Rectal smooth muscle tissue (tissue), 1 donor: ENCODE measurements around the gene FABP1.

Experiments
- H3K27ac ChIP-seq: one replicate; pipeline ENCODE4 v1.7.0; 2013; ENCODE audit warnings: low read depth, low read length, inconsistent platforms
- H3K27me3 ChIP-seq: one replicate; pipeline ENCODE4 v1.7.0; 2013; ENCODE audit warnings: low read length; ENCODE audit not compliant: control insufficient read depth, insufficient read depth
- H3K36me3 ChIP-seq: one replicate; pipeline ENCODE4 v1.7.0; 2013; ENCODE audit warnings: low read length; ENCODE audit not compliant: control insufficient read depth, insufficient read depth
- H3K4me1 ChIP-seq: one replicate; pipeline ENCODE4 v1.7.0; 2013; ENCODE audit warnings: low read length; ENCODE audit not compliant: control insufficient read depth, insufficient read depth
- H3K4me3 ChIP-seq: one replicate; pipeline ENCODE4 v1.7.0; 2013; ENCODE audit warnings: low read length
- H3K9ac ChIP-seq: one replicate; pipeline ENCODE4 v1.7.0; 2013; ENCODE audit warnings: low read length

FABP1 gene

DNA sequence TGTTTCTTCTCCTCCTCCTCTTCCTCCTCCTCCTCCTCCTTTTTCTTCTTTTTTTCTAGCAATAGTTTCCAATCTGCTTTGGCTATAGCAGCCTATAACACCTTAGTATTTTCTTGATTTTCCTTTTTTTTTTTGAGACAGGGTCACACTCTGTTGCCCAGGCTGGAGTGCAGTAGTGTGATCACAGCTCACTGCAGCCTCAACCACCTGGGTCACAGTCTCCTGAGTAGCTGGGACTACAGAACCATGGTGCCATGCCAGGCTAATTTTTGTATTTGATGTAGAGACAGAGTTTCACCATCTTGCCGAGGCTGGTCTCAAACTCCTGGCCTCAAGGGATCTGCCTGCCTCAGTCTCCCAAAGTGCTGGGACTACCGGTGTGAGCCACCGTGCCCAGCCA is 31.6 kb upstream of the FABP1 start:
- H3K9ac ChIP-seq, result no peak overlapping the region
- no peak overlapping the region for H3K27ac ChIP-seq
- H3K36me3 ChIP-seq, result no peaks in the 10 kb centered on the region
- H3K4me1 ChIP-seq, result no peaks in the 10 kb centered on the region
- no peak overlapping the region for H3K4me3 ChIP-seq
- no peaks in the 10 kb centered on the region for H3K27me3 ChIP-seq

DNA sequence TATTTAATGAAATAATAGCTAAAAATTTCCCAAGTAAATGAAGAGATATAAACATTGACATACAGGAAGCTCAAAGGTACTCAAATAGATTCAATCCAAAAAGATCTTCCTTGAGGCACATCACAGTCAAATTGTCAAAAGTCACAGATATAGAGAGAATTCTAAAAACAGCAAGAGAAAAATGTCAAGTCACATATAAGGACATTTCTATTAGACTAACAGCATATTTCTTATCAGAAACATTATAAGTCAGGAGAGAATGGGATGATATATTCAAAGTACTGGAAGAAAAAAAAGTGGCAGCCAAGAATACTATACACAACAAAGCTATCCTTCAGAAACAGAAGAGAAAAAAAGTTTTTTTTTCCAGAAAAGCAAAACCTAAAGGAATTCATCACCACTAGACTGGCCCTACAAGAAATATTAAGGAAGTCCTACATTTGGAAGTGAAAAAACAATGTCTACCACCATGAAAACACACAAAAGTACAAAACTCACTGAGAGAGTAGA is 21.1 kb upstream of the FABP1 start:
- H3K27me3 ChIP-seq, result no peaks in the 10 kb centered on the region
- H3K27ac ChIP-seq, result no peak overlapping the region
- no peaks in the 10 kb centered on the region for H3K36me3 ChIP-seq
- H3K4me3 ChIP-seq, result no peak overlapping the region
- no peak overlapping the region for H3K9ac ChIP-seq
- no peaks in the 10 kb centered on the region for H3K4me1 ChIP-seq

DNA sequence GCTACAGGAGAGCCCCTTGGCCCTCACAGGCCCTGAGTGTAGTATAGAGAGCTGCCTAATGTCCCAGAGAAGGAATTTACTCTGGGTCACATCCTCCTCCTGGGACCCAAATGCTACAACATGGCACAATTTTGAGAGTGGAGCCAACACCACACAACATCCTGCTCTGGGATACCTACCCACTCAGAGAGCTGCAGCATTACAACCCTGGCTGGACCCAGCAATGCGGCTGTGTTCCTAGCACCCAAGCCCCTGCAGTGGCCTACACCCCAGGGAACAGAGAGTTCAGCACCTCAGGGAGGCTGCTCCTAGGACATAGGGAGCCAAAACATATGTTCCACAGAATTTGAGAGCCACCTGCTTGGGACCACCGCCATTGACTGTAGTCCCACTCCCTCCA is 19.3 kb upstream of the FABP1 start:
- H3K27ac ChIP-seq, result no peak overlapping the region
- no peak overlapping the region for H3K4me3 ChIP-seq
- no peaks in the 10 kb centered on the region for H3K27me3 ChIP-seq
- no peaks in the 10 kb centered on the region for H3K36me3 ChIP-seq
- no peaks in the 10 kb centered on the region for H3K4me1 ChIP-seq
- no peak overlapping the region for H3K9ac ChIP-seq

DNA sequence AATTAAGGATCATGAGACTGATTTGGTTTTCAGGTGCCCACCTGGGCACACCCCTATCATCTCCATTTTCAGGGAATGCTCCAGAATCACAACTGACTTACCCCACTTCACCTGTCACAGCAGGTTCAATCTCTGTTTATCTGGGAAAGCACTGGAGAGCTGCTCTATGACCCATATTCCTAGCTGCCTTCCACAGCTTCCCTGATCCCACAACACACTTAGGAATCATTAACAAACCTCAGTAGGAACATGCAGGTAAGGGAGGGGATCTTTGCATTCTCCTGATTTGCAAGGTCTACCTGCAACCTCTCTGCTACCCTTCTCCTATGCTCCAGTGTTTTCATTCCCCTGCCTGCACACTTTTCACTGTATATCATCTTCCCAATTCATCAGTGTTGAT is 18.7 kb upstream of the FABP1 start:
- no peaks in the 10 kb centered on the region for H3K27me3 ChIP-seq
- no peaks in the 10 kb centered on the region for H3K36me3 ChIP-seq
- no peak overlapping the region for H3K27ac ChIP-seq
- H3K4me1 ChIP-seq, result no peaks in the 10 kb centered on the region
- H3K9ac ChIP-seq, result no peak overlapping the region
- no peak overlapping the region for H3K4me3 ChIP-seq

- no peak overlapping the region for H3K9ac ChIP-seq
- H3K4me1 ChIP-seq, result no peaks in the 10 kb centered on the region
- H3K27me3 ChIP-seq, result no peaks in the 10 kb centered on the region
- H3K4me3 ChIP-seq, result no peak overlapping the region
- H3K27ac ChIP-seq, result no peak overlapping the region
- no peaks in the 10 kb centered on the region for H3K36me3 ChIP-seq
Observed at GRCh38 chr2:88144914-88145497, 17.1 kb upstream of the FABP1 start.

GRCh38 chr2:88144271-88144670 is 16.4 kb upstream of the FABP1 start:
- Histone ChIP-seq H3K36me3 (no peaks in the 10 kb centered on the region), H3K4me3 (no peak overlapping the region), H3K9ac (no peak overlapping the region), H3K27ac (no peak overlapping the region), H3K27me3 (no peaks in the 10 kb centered on the region), H3K4me1 (no peaks in the 10 kb centered on the region)

DNA sequence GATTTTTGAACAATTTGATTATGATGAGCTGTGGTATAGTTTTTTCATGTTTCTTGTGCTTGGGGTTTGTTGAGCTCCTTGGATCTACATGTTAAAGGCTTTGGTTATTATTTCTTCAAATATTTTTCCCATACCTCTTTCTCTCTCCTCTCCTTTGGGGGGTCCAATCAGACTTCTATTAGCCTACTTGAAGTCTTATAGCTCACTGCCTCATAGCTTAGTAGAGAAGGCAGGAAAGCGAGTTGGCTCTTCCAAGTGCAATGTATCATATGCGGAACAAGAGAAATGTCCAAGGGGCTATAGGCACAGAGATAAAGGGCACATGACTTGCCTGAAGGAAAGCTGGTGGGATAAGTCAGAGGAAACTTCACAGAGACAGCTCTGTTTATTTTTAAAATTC is 14.1 kb upstream of the FABP1 start:
- H3K4me1 ChIP-seq, result no peaks in the 10 kb centered on the region
- H3K9ac ChIP-seq, result no peak overlapping the region
- H3K27ac ChIP-seq, result no peak overlapping the region
- no peaks in the 10 kb centered on the region for H3K27me3 ChIP-seq
- no peaks in the 10 kb centered on the region for H3K36me3 ChIP-seq
- H3K4me3 ChIP-seq, result no peak overlapping the region

- Histone ChIP-seq H3K27me3 (no peaks in the 10 kb centered on the region), H3K27ac (no peak overlapping the region), H3K36me3 (no peaks in the 10 kb centered on the region), H3K9ac (no peak overlapping the region), H3K4me3 (no peak overlapping the region), H3K4me1 (no peaks in the 10 kb centered on the region)
Observed at GRCh38 chr2:88139804-88140203, 11.9 kb upstream of the FABP1 start.

DNA sequence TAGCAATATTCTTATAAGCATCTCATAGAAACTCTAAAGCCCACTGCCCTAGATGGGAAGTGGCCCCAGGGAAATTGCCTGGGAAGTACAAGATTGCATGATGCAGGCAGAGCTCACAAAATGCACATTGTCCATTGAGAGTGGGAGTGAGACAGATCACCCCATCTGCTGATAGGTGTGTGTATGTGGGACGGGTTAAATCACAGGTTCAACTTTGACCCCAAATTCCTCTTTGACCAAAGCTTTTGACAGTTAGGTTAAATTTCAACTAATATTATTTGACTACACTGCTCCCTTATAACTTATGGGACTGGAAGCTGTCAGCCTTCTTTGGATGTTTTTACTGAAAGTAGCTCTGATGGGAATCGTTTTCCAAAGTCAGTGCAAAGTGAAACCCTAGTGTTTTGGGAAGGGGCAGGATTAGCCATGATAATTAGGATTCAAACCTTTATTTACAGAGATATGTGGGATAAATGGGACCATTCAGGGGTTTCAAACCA is 11.4 kb upstream of the FABP1 start:
- Histone ChIP-seq H3K4me3 (no peak overlapping the region), H3K27me3 (no peaks in the 10 kb centered on the region), H3K9ac (no peak overlapping the region), H3K36me3 (no peaks in the 10 kb centered on the region), H3K4me1 (no peaks in the 10 kb centered on the region), H3K27ac (no peak overlapping the region)

DNA sequence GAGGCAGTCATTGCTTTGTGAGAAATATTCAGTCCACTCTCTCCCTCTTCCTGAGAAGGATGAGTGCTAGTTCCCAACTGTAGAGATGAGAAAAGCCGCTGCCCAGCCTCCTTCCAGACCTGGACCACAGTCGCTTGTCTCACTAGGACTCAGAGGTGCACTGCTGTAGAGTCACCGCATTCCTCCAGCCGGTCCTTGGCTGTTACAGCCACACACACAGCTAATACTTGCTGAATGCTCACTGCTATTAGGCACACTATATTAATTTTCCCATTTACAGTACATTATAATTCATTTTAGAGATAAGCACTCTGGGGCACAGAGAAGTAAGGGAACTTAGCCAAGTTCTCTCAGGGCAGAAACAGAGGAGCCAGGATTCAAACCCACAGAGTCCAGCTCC is 10.0 kb upstream of the FABP1 start:
- H3K4me3 ChIP-seq, result no peak overlapping the region
- no peaks in the 10 kb centered on the region for H3K36me3 ChIP-seq
- H3K27me3 ChIP-seq, result no peaks in the 10 kb centered on the region
- H3K9ac ChIP-seq, result no peak overlapping the region
- no peak overlapping the region for H3K27ac ChIP-seq
- H3K4me1 ChIP-seq, result no peaks in the 10 kb centered on the region

DNA sequence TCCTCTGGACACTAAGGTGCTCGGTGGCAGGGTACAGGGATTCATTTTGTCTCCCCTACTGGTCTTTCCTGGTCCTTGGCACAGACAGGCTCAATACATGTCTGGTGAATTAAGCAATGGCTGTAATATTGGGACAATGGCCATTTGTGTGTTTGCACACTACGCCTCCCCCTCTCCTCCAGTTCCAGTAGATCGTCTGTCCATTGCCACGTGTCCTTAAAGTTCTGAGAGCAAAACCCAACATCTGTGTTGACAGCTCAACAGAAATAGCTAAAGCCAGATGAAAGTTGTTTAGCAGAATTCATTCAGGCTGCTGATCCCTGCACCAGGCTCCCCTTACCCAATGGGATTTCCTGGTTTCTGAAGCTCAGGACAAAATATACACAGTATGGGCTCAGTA is 9.0 kb upstream of the FABP1 start:
- H3K27me3 ChIP-seq, result no peaks in the 10 kb centered on the region
- no peaks in the 10 kb centered on the region for H3K4me1 ChIP-seq
- H3K9ac ChIP-seq, result no peak overlapping the region
- no peak overlapping the region for H3K27ac ChIP-seq
- H3K4me3 ChIP-seq, result no peak overlapping the region
- no peaks in the 10 kb centered on the region for H3K36me3 ChIP-seq

GRCh38 chr2:88133875-88134274 is 6.0 kb upstream of the FABP1 start:
- H3K4me1 ChIP-seq, result no peaks in the 10 kb centered on the region
- no peaks in the 10 kb centered on the region for H3K27me3 ChIP-seq
- no peaks in the 10 kb centered on the region for H3K36me3 ChIP-seq
- H3K9ac ChIP-seq, result no peak overlapping the region
- H3K27ac ChIP-seq, result no peak overlapping the region
- H3K4me3 ChIP-seq, result no peak overlapping the region

DNA sequence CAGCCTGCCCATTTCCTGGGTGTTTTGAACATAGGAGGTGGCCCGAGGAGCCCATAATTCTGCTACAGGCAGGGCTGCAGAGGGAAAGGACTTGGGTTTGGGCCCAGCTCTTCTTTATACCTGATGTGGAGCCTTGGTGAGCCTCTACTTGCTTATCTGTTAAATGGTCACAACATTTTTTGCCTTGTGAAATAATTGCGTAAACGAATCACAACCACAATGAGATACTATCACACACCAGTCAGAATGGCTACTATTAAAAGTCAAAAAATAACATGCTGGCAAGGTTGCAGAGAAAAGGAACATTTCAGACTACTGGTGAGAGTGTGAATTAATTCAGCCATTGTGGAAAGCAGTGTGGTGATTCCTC is 4.1 kb upstream of the FABP1 start:
- H3K36me3 ChIP-seq, result no peaks in the 10 kb centered on the region
- H3K4me1 ChIP-seq, result no peaks in the 10 kb centered on the region
- no peak overlapping the region for H3K27ac ChIP-seq
- H3K4me3 ChIP-seq, result no peak overlapping the region
- no peak overlapping the region for H3K9ac ChIP-seq
- H3K27me3 ChIP-seq, result no peaks in the 10 kb centered on the region
